ENCODE measurements around the gene ARSA.

Gene ARSA

GRCh38 chr22:50579752-50580151, 48.2 kb downstream of the ARSA start:
- no peak for DNase-seq (ENCODE audit: low read depth)

GRCh38 chr22:50578776-50579310, 49.1 kb downstream of the ARSA start:
- no peak for DNase-seq (ENCODE audit: low read depth)

- DNase-seq (ENCODE audit: low read depth): no peak
Observed at GRCh38 chr22:50577987-50578775, 49.8 kb downstream of the ARSA start, which contains the start of gene CPT1B. Gene CPT1B (minus strand): TSS chr22:50578427. CDS start chr22:50577915, 512 bp downstream.

GRCh38 chr22:50577697-50577986, 50.3 kb downstream of the ARSA start:
- DNase-seq (ENCODE audit: low read depth): no peak

GRCh38 chr22:50576806-50577696, 50.9 kb downstream of the ARSA start:
- DNase-seq (ENCODE audit: low read depth): no peak

- peak; percentile 31 for DNase-seq (ENCODE audit: low read depth)
Observed at GRCh38 chr22:50576070-50576469, 51.9 kb downstream of the ARSA start.

- no peak for DNase-seq (ENCODE audit: low read depth)
Observed at GRCh38 chr22:50575426-50575941, 52.5 kb downstream of the ARSA start.

Measured in iris pigment epithelial cell (primary cell).